Right ventricle myocardium superior (tissue), 1 donor: Measurements from ENCODE around the gene TMIGD2. TPM values are rescaled to one million over a fixed set of nuclear protein-coding genes. Genes with fewer than 3 reads are reported as not detected.

ENCODE experiments used
- ATAC-seq: fragments of 200-7000 bp; cut with Tn5 transposase; one replicate; pipeline ENCODE4 v1.9.1; 2020; ENCODE audit warnings: mild to moderate bottlenecking; ENCODE audit not compliant: poor library complexity
- DNase-seq: peaks from one replicate; pipeline ENCODE4 v3.0.0-alpha.2; 2020
- intact Hi-C: fragments of 100-400 bp; cut with DNase I; formaldehyde crosslinking; loops from one replicate; pipeline ENCODE4 v1.11.2; 2022
- total RNA-seq: library from RNA; stranded (reverse); fragmentation: NEBNext Ultra II Directional; extraction: Animal tissue kit (Norgen Biotek cat#: 25700); gene quantifications from one replicate; pipeline ENCODE4 v1.2.1, GENCODE V29; 2021
- donor health status: DM: no; HTN: yes; CAD: no; lungs with severe emphysema.

The TMIGD2 gene
- total RNA-seq, 1 donor from 2014 or later = 0.24 TPM

DNA sequence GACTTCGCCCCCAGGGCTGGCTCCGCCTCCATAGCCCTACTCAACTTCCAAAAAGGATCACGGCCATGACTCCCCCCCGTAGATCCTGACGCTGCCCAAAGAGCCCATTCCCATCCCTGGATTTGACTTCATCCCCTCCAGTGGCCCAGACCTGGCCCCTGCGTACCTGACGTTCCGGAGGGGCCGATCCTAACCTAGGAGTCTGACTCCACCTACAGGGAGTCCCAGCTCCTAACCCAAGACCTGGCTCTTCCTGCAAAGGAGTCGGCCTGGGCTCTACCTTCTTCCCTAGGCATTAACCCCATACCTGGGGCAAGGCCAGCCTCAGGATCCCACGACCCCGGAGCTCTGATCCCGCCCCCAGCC is 25.7 kb upstream of the TMIGD2 start:
- intact Hi-C loops = no loop called here
- ATAC-seq (peak; percentile 14), DNase-seq (no peak)

GRCh38 chr19:4327252-4327876 is 25.2 kb upstream of the TMIGD2 start:
- ATAC-seq (peak; percentile 56), DNase-seq (peak; percentile 84)
- intact Hi-C loops = no loop called here

DNA sequence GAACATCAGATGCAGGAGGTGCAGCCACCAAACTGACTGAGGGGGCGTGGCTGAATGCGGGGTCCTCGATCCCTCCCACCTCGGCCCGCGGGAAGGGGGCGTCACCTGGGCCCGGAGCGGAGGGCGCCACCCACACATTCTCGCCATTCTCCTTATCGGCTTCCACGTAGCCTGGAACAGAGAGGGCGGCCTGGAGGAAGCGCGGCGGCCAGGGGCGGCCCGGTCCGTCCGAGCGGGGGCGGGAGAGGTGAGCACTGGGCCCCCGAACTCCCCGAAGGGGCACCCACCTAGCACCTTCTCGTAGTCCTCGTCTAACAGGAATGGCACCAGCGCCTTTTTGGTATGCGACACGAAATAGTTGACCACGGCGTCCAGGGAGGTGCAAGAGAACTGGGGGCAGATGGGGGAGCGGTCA is 24.7 kb upstream of the TMIGD2 start:
- intact Hi-C loops = no loop called here
- DNase-seq (no peak), ATAC-seq (no peak)

GRCh38 chr19:4326215-4326836 is 24.1 kb upstream of the TMIGD2 start:
- intact Hi-C loops = no loop called here
- DNase-seq (no peak), ATAC-seq (no peak)

DNA sequence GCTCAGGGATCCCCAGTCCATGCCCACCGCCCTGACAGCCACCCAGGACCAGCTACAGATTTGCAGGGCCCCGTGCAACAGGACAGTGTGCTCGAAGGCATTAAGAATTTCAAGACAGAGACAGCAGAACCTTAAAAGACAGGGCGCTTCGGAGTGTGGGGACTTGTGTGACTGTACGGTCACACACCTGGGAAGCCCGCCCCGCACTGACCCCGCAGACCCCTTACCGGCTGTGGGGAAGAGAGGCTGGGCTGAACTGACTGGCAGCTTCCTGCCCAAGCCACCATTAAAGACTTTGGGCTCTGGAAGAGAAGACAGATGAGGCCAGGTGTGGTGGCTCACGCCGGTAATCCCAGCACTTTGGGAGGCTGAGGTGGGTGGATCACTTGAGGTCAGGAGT is 22.0 kb upstream of the TMIGD2 start:
- intact Hi-C loops = no loop called here
- ATAC-seq (no peak), DNase-seq (no peak)

DNA sequence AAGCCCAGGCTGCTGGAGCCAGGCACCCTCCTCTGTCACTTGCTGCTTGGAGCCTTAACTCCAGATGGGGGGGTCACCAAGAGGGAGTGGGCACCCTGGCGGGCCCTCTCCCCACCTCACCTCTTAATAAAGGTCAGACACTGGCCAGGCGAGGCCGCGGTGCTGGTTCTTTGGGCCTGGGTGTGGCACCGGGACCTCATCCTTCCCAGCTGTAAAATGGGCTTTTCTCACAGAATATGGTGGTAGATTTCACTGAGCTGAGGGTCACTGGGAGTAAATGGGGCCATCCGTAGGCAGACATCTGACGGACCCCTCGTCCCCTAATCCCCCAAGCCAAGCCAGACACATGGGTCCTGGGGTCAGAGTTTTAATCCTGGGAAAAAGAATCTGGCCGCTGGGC is 21.5 kb upstream of the TMIGD2 start:
- no peak for ATAC-seq
- DNase-seq = no peak
- intact Hi-C loops = no loop called here

DNA sequence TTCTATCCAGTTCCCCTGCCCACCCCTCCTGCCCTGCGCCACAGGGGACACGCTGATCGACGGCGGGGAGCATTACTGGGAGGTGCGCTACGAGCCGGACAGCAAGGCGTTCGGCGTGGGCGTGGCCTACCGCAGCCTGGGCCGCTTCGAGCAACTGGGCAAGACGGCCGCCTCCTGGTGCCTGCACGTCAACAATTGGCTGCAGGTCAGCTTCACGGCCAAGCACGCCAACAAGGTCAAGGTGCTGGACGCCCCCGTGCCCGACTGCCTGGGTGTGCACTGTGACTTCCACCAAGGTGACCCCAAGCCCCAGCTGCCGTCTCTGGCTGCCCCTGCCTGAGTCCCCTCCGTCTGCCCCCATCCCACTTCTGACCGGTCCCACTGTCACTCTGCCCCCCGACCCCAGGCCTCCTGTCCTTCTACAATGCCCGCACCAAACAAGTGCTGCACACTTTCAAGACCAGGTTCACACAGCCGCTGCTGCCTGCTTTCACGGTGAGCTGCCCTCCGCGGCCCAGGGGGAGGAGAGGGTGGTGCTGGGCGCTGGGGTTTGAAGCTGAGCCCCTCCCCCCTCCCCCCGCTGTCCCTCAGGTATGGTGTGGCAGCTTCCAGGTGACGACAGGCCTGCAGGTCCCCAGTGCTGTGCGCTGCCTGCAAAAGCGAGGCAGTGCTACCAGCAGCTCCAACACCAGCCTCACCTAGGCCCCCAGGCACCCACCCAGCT is 20.9 kb upstream of the TMIGD2 start:
- no peak for DNase-seq
- intact Hi-C loops = no loop called here
- no peak for ATAC-seq

GRCh38 chr19:4320419-4320818 is 18.2 kb upstream of the TMIGD2 start:
- no peak for ATAC-seq
- no peak for DNase-seq
- intact Hi-C loops = no loop called here

GRCh38 chr19:4319067-4319718 is 17.0 kb upstream of the TMIGD2 start:
- no peak for DNase-seq
- intact Hi-C loops = no loop called here
- ATAC-seq = no peak

DNA sequence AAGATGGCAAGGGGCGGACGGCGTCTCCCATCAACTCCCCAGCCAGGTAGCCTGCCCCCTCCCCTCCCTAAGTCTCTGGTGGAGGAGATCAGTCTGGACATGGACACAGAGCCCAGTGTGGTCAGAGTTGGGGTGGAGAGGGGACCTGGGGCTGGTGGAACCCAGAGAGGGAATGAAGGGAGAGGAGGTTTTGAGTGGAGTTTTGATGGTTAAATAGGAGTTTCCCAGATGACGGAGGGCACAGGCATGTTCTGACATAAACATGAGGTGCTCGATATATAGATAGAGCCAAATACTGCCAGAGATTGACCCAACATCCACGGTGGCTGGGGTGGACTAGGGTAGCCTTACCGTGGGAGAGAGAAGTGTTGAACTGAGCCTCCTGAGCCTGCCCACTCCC is 16.3 kb upstream of the TMIGD2 start:
- no peak for DNase-seq
- intact Hi-C loops = no loop called here
- no peak for ATAC-seq

GRCh38 chr19:4316956-4317355 is 14.8 kb upstream of the TMIGD2 start:
- DNase-seq (no peak), ATAC-seq (no peak)
- intact Hi-C loops = no loop called here

DNA sequence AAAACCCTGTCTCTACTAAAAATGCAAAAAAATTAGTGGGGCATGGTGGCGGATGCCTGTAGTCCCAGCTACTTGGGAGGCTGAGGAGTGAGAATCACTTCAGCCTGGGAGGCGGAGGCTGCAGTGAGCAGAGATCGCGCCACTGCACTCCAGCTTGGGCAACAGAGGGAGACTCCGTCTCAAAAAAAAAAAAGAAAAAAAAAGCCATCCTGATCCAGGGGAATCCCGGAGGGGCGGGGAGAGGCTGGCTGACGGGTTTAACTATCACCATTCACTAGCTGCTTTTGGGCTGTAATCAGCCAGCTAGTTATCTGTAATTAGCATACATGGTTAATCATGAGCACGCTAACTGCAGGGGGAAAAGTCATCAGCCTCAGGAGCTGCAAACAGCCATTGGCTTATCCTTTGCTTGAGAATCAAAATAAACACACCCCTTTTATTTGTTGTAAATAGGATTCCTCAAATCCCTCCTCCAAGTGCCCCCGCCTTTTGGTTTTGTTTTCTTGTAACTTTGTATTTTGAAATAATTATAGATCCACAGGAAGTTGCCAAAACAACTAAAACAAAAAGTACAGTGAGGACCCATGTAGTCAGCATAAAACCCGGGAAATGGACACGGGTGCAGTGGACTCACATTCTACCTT is 11.8 kb upstream of the TMIGD2 start:
- no peak for DNase-seq
- no peak for ATAC-seq
- intact Hi-C loops = no loop called here

GRCh38 chr19:4310247-4311121 is 8.3 kb upstream of the TMIGD2 start:
- no peak for ATAC-seq
- DNase-seq = no peak
- intact Hi-C loops = no loop called here

GRCh38 chr19:4305659-4306058 is 3.5 kb upstream of the TMIGD2 start:
- ATAC-seq (no peak), DNase-seq (no peak)
- intact Hi-C loops = no loop called here

DNA sequence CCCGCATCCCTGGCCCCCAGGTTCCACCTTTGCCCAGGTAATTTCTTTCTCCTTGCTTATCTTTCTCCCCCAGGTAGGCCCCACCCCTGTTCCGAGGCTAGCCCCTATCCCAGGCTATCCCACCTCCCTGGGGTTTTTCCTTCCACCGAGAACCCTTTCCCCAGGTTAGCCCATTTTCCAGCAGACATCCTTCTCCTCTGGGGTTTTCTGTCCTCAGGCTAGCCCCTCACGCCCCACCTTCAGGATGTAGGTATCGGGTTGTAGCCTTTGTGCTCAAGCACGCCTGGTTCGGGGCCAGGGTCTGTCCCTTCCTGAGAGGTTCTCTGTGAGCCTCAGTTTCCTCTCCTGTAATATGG is 3.0 kb upstream of the TMIGD2 start:
- intact Hi-C loops = no loop called here
- no peak for ATAC-seq
- DNase-seq = no peak

DNA sequence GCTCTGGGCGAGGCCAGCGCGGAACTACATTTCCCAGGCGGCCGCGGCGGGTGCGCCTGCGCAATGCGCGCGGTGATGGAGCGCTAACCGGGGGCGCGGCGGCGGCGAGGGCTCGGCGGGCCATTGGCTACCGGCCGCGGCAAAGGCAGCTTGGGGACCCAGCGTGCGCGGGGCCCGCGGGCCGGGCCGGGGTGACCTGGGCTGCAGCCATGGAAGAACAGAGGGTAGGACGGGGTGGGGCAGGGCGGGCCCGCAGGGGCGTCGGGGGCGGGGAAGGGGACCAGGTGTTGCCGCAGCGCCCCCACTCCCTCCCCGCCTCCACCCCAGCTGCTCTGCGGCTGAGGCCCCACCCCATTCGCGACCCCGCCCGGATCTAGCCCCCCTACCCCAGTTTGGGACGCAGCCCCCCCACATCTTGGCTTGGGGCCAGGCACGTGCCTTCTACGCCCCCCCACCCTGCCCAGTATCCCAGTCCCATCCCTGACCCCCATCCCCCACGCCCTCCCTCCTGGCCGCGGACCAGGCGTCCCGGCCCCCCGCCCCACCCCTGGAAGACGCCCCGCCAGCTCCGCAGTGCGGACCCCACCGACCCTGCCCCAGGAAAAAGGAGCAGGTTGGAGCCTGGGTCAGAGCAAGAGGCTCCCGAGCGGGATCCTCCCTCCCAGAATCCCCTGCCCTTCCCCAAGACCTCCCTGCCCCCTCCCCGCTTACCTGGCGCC is 2.5 kb upstream of the TMIGD2 start, which contains the start of gene FSD1:
FSD1 (plus strand) TSS at position 61 of the 719 bp plus-strand sequence; CDS start at position 210, 149 bp downstream.
- no peak for ATAC-seq
- no peak for DNase-seq
- intact Hi-C loops = no loop called here

DNA sequence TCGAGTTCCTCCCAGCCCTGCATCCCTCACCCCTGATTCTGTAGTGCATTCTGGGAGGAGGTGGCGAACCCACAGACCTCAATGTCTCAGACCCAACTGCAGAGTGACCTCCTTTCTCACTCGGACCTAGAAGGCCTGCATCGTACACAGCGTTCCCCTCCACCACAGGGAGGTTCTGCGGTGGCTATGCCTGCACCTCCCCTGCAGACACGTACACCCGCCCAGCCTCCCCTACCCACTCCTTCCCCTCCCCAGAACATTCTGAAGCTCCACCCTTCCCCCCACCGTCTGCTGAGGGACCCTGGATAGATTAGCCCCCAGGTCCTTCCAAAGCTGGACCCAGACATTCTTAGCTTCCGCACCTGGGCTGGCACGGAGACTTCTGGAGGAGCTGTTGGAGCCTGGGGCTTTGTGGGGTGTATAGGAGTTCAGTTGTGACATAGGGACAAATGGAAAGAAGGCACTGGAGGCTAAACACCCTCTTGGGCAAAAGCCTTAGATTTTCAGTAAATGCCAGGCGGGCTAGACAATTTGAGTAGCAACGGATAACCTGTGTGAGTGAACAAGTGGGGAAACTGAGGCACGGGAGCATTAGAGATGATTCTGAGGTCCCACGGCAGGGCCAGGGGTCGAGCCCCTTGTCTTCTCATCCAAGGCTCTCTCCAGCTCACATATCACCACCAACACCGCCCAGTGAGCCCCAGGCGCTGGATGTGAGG is 1.8 kb upstream of the TMIGD2 start:
- no peak for DNase-seq
- intact Hi-C loops = no loop called here
- ATAC-seq = no peak
